ENCODE results near the gene RAD18.

Gene RAD18

DNA sequence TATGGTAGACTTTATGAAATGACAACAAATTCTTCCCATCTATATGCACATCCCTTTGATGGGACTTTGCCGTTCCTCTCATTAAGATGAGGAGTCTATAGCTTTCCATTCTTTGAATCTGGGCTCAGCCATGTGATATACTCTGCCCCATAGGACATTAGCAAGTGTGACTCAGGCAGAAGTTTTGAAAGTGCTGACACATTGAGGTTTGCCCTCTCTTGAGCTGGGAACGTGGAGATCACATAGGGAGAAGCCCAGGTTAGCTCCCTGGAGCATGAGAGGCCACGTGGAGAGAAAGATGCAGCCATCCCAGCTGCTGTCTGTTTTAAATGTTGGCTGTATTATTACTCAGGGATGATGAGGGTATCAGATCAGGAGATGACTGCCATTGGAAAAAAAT is 126.1 kb downstream of the RAD18 start:
- DNase-seq (ENCODE audit: low read depth in 2 of 2, low spot score in 1 of 2): no peak

DNA sequence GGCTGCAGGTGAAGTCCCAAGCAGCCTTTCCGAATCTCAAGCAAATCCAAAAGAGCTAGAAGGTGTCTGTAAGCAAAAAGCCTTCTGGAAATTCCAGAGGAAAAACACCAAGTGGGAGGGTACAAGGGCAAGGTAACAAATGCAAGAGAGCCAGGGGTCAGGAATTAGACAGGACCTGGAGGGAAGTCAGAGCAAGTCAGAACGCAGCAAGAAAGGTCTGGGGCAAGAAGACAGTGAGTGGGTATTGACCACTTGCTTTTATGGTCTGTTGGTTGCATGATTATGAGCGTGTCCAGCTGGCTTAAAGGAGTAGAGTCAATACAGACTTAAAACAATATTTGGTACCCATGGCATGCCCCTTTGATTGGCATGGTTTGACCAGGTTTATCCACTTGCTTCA is 127.2 kb downstream of the RAD18 start:
- DNase-seq (ENCODE audit: low read depth in 2 of 2, low spot score in 1 of 2): no peak

DNA sequence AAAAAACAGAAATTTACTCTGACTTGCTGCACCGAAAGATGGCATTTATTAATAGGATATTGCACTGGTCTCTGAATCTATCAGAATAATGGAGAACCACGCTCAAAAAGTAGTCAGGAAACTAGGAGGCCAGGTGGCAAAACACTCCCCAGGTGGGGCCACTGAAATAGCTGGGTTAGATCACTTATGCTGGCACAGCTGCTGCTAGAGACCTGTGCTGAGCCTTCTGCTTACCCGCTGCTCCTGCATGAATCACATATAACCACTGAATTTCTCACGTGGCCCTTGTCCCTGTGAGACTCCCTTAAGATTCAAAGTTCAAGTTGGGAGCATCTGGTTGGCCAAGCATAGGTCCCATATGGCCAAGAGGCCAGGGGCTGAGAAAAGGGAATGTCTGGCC is 127.9 kb downstream of the RAD18 start:
- no peak for DNase-seq (ENCODE audit: low read depth in 2 of 2, low spot score in 1 of 2)

DNA sequence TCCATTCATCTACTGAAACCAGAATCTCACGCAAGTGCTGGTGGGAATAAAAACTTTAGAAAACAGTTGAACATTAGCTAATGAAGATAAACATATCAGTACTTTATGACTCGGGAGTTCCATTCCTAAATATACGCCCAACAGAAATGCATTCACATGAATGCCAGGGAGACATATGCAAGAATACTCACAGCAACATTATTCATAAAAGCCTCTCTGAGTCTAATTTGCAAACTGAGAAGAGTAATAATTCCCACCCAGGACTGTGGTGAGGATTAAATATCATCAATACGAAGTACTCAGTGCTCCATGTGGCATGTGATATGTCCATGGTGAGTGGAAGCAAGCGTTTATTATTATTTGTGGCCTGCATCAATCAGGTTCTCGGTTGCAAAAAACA is 128.3 kb downstream of the RAD18 start:
- DNase-seq (ENCODE audit: low read depth in 2 of 2, low spot score in 1 of 2): no peak

DNA sequence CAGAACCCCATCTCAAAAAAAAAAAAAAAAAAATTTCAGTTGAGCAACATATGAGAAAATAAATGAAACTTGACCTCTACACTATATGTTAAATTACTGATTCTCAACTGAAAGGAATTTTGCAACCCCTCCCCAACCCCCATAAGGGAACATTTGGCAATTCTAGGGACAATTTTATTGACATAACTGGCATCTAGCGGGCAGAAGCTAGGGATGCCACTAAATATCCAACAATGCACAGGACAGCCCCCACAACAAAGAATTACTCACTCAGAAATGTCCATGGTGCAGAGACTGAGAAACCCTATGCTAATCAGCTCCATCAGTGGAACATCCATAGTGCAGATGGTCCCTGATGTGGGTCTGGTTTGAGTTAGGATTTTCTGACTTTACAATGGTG is 135.6 kb downstream of the RAD18 start:
- no peak for DNase-seq (ENCODE audit: low read depth in 2 of 2, low spot score in 1 of 2)

Measured in stimulated activated CD8-positive, alpha-beta memory T cell treated with anti-CD3 and anti-CD28 coated beads, Interleukin-4, amount 100 ng/mL, for 1 hour (primary cell).